Activated CD4-positive, CD25-positive, alpha-beta regulatory T cell treated with anti-CD3 and anti-CD28 coated beads, Interleukin-2, amount 50 U/mL, for 24 hours (primary cell): Measurements from ENCODE around the gene DNAJC6.
A peak's percentile ranks its signal among the peaks of the same experiment; 100 is the strongest.
"Not testable (repeated sequence)": the region's sequence is repeated elsewhere in the genome, so short reads cannot be mapped to it uniquely, and the experiment has no call there.

Experiments used
- ATAC-seq, 2 donors: fragments of 150-1000 bp; cut with Tn5 transposase; one replicate each; pipeline ENCODE4 v1.10.0; 2021; ENCODE audit warnings: mild to moderate bottlenecking in 1 of 2, moderate library complexity in 1 of 2

Gene DNAJC6

DNA sequence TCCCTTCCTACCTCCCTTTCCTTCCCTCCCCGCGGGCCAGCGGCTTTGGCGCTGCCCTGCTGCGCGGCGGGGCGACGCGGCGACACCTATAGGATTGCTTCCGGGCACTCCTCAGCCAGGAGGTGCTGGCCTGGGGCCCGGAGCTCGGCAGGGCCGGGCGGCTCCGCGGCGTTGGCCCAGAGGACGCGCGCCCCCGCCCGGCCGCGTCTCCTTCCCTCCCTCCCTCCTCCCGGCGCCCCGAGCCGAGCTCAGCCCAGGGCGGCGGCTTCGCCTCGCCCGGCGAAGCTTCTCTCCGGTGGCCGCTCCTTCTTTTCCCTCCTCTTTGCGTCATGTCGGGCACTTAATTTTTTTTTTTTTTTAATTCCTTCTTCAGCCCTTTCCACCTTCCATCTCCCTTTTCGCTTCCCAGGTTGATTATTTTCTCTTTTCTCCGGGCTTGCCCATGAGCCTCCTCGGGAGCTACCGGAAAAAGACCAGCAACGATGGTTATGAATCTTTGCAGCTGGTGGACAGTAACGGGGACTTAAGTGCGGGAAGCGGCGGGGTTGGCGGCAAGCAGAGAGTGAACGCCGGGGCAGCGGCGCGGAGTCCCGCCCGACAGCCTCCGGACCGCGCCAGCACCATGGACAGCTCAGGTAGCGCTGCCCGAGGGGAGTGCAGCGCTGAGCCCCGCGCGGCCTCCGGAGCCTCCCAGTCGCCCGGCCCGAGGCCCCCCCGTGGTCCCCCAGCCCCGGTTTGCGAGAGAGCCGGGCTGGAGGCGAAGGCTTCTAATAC lies at the start of gene DNAJC6:
Gene DNAJC6 (plus strand): TSS at position 240 of the 774 bp plus-strand sequence. CDS start 203 bp downstream, at position 443.
- ATAC-seq: peak; percentile 56 to 66

DNA sequence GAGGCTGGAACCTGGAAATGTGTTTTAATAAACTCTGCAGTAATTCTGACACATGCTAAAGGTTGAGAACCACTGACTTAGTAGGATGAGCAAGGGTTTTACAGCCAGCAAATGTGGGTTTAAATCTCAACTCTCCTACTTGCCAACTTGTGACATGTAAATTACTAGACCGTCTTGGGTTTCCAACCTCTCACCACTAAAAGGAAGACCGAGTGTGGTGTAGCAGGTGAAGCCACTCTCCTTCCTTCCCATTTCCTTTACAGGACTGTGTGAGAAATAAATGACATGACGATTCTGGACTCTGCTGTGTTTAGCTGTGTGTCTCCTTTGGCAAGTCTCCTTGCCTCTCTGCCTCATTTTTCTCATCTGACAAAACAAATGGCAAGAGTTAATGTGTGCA lies 49.5 kb upstream of the DNAJC6 start:
- ATAC-seq: no peak

DNA sequence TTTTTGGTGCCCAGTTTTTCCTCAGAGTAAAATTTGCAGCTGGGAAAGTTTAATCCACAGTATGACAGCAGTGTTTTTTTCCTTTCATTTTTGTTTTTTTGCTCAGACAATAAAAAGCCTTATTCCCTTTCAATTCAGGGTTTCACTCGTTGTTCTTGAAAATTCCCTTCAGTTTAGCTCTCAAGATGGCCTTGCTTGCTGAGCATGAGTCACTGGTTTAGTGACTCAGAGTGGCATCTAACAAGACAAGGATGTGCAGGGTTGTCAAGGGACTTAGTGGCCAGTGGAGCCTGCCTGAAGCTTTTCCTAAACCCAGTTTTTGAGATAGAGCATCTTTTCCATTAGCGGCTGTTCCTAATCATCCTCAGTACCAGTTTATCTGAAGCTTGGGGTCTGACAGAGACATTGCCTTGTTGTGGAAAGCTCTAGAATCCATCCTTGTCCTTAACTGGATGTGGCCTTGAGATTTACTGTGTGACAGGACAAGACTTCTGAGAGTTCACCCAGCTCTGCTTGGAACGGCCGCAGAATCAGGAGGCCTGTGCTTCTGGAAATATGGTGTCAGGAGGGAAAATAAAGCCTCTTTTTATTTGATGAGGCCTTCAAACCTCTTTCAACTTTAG lies 48.4 kb upstream of the DNAJC6 start:
- ATAC-seq: peak; percentile 59 to 66

- ATAC-seq: no peak
Measured at GRCh38 chr1:65263286-65263685, 46.1 kb upstream of the DNAJC6 start.

DNA sequence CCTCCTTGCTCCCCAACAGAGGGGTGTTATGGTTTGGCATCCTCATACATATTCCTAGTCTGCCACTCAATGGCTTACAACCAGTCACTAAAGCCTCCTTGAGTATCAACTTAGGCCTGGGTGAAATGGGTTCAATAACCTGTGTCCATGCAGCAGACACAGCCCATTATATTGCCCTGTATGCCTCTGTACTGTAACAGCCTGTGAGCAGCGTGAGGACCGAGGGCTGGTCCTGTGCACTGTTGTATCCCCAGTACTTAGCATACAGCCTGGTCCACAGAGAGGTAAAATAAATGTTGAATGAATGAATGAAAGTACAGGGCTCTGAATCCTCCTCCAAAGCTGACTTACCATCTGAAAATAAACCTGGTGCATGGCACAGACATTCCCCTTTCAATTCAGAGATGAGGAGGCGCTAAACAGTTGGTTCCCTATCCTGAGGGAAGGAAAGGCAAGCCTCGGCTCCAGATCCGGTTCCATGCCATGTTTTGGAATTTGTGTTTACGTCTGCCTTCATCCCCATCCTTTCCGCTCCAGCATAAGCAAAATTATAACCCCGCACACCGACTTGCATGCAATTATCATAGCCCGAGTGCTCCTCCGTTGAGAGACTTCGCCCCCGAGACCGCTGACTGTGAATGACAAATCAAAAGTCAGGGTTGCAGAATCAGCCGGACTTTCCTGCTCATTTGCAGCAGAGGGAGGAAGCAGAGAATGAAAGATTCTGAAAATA lies 45.0 kb upstream of the DNAJC6 start:
- ATAC-seq: no peak

- no peak for ATAC-seq
Measured at GRCh38 chr1:65265296-65265650, 44.1 kb upstream of the DNAJC6 start.

DNA sequence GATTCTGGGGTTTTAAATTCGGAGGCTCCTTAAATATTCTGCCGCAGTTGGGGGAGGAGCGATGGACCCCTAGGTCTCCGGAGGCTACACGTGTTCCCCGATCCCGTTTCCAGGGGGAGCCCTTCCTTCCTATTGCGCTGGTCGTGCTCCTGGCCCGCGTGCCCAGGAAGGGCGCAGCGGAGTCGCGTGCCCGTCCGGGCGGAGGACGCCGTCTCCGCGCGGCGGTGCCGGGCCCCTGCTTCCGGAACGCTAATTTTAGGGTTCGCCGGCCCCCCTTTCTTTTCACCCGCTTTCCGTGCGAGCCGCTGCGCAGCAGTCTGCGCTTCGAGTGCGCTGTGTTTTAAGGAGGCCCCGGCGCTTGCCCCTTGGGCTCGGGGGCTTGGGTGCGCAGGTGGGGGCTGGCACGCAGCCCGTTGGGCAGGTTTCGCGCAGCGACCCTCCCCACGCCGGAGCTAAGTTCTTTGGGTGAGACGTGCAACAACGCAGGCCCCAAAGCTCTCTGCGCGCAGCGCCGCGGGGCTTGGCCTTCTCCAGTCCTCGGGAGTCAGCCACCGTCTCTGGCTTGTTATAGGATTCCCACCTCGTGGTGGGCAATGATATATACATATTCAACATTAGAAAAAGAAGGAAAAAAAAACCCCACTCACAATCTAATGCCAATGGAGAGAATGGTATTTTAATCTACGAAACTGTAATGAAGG lies 43.5 kb upstream of the DNAJC6 start:
- ATAC-seq: peak in 1 of 2 donors; percentile 39

DNA sequence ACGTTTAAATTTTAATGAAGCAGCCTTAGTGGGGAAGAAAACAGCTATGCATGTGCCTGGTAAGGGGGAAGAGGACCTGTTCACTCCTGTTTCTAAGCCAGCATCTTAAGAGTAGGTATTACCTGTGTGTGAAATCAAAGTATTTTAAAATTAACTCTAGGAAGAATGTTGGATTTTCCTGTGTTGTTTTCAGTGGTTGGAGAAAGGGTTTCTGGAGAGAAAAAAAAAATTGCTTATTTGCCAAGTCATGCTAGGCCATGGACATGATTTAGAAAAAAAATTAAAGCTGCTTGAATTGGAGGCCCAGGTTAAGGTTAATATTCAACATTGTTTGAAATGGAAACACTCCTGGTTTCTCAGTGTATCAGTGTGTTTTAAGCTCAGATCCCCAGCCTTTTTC lies 42.9 kb upstream of the DNAJC6 start:
- ATAC-seq: no peak

DNA sequence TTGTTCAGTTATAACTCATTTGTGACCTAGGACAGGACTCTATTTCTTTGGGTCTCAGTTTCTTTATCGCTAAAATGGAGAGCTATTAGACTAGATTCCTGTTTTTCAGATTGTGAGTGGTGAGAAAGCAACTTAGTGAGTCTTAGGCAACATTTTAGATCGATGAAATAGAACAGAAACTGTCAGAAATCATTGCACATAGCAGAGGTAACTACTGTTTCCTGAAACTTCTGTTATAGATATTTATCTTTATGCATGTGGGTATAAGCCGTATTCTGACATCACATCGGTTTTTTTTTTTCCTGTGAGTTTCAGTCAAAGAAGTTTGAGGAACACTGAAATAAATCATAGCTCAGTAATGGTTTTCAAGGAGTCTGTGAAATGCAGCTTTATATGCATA lies 42.1 kb upstream of the DNAJC6 start:
- ATAC-seq: no peak

DNA sequence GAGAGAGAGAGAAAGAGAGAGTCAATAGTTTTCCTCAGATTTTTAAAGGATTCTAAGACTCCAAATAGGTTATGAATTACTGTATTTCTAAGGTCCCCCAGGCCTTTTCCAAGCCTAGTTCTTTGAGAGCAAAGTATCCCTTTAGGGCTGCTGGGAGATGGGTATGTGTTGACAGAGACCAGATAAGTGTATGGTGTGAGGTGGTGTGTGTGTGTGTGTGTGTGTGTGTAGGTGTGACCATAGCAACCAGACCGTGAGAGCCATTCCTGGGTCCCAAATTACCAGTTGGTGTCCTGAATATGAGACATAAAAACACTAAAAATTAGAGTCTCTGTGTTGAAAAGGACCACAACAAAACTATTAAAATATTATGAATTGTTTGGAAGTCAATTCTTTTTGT lies 41.7 kb upstream of the DNAJC6 start:
- ATAC-seq: no peak

GRCh38 chr1:65269612-65270011 lies 39.7 kb upstream of the DNAJC6 start:
- no peak for ATAC-seq

DNA sequence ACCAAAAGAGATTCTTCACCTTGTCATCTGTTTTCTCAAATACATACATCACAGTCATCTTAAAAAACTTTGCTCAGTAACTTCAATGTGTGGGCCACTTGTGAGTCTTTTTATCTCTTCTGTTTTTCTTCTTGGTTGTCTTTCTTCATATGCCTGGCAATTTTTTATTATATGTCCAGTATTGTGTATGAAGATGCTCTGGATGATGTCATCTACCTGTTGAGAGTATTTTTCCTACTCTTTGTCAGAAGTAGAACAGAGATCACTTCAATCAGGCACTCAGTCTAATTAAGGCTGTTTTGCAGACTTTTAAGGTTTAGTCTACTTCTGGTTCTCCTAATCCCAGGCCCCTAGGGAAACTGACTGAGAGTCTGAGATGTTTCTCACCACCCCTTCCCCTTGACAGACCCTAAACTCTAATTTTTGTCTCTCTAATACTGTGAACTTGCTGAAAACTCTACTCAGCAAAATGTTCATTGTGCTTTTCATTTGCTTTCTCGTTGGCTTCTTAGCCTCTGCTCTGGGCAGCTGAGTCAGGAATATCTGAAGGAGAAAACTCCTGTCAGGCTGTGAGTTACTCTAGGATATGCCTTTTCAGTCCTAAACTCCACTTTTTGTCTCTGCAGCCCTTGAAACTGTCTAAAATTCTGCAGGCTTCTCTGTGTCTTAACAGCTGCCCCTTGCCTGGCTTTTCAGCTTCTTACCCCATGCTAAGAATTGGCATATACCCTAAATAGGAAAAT lies 33.0 kb upstream of the DNAJC6 start:
- ATAC-seq: no peak

DNA sequence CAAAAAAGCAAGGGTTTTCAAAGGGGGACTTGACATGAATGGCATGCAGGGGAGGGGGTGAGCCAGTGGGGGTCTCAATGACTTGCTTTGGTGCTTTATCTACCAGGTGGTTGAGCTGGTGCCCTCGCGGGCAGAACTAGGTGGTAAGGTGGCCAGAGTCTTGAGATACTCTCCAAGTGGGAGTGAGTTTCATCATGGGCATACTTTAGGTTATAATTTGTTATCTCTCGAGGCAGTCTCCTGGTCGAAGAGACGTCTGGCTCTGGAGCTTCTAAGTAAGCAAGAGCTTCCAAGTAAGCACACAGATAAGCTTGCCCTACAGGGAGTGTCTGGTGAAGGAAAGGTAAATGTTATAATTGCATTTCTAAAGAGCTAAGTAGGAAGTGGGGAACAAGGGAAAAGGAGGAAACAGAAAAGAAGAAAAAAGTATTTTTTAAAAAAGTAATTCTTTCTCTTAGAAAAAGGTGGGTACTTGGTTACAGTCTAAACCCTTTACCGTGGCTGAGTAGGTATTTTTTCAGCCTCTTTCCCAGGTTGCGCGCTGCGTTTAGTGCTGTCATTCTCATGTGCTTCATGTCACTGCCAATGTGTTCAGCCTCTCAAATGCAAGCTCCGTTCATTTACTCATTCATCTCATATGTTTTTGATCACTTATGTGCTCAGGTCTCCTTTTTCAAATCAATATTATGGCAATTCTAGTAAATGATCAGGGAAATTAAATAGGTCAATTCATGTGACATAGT lies 31.6 kb upstream of the DNAJC6 start:
- no peak for ATAC-seq

- no peak for ATAC-seq
Measured at GRCh38 chr1:65278376-65279069, 30.8 kb upstream of the DNAJC6 start.

GRCh38 chr1:65279070-65279779 lies 30.1 kb upstream of the DNAJC6 start:
- ATAC-seq: no peak

GRCh38 chr1:65281846-65282245 lies 27.5 kb upstream of the DNAJC6 start:
- ATAC-seq: no peak

DNA sequence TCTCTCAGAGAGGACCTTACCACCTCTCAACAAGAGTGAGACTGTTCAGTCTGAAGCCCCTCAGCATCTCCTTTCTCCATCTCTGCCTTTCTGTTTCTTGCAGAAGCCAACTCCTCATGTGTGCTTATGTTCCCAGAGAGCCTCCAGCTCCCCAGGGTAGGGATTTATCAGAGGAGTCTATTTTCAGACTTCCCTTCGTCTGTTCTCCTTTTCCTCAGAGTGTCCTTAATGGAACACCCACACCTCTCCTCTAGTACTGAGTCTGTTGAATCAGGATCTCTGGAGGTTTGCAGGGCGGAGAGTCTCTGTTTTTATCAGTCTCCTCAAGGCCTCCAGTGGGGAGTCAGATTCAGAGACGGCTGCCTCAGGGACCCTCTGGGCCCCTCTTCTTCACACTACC lies 25.1 kb upstream of the DNAJC6 start:
- no peak for ATAC-seq

- ATAC-seq: no peak
Measured at GRCh38 chr1:65289449-65289848, 19.9 kb upstream of the DNAJC6 start.

- not testable (repeated sequence) for ATAC-seq
Measured at GRCh38 chr1:65291818-65292217, 17.5 kb upstream of the DNAJC6 start.

DNA sequence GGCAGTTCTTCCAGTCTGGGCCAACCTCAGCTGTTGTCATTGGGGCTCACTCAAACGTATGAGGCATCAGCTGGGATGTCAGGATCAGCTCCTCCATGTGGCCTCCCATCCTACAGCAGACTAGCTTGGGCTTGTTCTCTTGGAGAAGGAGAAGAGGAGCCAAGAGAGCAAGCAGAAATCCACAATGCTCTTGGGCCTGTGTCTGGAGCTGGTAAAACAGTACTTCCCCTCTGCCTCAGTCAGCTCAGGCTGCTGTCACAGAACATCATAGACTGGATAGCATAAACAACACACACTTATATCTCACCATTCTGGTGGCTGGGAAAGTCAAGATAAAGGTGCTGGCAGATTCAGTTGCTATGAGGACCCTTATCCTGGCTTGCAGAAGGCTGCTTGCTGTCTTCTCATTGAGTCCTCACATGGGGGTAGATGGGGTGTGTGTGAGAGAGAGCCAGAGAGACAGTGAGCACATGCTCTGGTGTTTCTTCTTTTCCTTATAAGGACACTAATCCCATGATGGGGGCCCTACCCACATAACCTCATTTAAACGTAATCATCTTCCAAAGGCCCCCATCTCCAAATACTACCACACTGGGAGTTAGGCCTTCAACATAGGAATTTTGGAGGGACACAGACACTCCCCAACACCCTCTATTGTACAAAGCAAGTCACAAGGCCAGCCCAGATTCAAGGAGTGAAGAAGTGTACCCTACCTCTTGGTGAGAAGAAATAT lies 16.3 kb upstream of the DNAJC6 start:
- no peak for ATAC-seq
